GM19238 (cell line): ENCODE results near the gene TUBGCP6.

Experiments
- DNase-seq: peaks from one replicate; pipeline ENCODE4 v3.0.0; 2011; ENCODE audit warnings: low spot score; ENCODE audit not compliant: insufficient read length

TUBGCP6 gene, protein sequence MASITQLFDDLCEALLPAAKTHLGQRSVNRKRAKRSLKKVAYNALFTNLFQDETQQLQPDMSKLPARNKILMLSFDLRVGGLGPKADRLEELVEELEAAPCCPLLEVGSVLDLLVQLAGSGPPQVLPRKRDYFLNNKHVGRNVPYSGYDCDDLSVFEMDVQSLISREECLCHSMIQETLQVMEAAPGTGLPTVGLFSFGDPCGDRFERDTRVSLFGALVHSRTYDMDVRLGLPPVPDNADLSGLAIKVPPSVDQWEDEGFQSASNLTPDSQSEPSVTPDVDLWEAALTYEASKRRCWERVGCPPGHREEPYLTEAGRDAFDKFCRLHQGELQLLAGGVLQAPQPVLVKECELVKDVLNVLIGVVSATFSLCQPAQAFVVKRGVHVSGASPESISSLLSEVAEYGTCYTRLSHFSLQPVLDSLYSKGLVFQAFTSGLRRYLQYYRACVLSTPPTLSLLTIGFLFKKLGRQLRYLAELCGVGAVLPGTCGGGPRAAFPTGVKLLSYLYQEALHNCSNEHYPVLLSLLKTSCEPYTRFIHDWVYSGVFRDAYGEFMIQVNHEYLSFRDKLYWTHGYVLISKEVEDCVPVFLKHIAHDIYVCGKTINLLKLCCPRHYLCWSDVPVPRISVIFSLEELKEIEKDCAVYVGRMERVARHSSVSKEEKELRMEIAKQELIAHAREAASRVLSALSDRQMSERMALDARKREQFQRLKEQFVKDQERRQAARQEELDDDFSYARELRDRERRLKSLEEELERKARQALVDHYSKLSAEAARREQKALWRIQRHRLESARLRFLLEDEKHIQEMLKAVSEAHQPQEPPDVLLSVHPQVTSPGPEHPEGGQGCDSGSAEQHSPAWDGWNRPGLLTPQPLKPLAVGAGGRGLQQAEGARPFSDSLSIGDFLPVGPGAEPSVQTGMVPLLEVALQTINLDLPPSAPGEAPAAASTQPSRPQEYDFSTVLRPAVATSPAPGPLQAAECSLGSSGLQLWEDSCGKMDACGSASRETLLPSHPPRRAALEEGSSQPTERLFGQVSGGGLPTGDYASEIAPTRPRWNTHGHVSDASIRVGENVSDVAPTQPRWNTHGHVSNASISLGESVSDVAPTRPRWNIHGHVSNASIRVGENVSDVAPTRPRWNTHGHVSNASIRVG (N-terminal part only)

DNA sequence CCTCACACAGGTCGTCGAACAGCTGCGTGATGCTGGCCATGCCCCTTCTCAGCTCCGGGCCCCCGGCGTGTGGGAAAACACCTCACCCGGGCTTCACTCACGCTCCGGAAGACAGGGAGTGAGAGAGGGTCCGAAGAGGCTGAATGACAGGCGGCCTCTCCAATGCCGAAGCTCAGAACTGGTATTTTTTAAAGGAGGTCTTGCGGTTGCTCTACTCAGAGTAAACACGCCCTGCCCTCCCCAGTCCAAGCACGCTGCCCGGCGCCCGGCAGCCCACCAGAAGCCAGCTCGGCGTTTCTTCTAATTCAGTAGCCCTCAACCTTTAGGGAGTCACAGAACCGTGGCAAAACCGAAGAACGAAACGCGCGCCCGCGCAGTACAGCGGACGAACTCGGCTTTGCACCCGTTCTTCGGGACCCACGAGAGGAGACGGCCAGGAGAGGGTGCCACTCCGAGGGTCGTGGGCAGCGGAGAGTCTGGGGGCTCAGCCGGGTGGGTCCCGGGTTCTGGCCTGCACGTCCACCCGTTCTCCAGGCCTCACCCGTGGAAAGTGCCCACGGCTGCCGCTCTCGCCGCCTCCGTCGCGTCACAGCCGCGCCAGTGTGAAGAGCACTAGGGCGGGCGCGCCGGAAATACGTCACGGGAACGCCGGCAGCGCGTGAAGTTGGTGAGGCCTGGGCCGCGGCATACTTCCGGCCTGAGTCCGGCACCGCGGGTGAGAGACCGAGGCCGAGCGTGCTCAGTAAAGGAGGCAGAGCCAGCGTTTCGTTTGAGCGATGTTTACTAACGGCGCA is at the start of gene TUBGCP6:
TSS of gene TUBGCP6 (minus strand) at position 604 of the 794 bp plus-strand sequence. CDS start at position 40, 564 bp downstream.
- DNase-seq = peak; percentile 93

DNA sequence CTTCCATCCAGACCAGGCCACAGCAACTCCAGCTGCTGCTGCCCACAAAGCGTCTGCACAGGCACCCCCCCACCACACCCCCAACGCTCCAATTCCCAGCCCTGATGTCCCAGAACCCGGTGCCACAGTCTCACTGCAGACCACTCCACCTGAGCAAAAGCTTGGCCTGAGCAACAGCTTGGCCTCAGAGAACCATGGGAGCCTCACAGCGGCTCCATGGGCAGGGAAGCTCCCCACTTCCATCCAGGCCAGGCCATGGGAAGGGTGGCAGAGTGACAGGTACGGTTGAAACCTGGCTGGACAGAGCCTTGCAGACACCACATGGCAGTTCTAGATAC is 49.5 kb upstream of the TUBGCP6 start:
- DNase-seq = no peak

DNA sequence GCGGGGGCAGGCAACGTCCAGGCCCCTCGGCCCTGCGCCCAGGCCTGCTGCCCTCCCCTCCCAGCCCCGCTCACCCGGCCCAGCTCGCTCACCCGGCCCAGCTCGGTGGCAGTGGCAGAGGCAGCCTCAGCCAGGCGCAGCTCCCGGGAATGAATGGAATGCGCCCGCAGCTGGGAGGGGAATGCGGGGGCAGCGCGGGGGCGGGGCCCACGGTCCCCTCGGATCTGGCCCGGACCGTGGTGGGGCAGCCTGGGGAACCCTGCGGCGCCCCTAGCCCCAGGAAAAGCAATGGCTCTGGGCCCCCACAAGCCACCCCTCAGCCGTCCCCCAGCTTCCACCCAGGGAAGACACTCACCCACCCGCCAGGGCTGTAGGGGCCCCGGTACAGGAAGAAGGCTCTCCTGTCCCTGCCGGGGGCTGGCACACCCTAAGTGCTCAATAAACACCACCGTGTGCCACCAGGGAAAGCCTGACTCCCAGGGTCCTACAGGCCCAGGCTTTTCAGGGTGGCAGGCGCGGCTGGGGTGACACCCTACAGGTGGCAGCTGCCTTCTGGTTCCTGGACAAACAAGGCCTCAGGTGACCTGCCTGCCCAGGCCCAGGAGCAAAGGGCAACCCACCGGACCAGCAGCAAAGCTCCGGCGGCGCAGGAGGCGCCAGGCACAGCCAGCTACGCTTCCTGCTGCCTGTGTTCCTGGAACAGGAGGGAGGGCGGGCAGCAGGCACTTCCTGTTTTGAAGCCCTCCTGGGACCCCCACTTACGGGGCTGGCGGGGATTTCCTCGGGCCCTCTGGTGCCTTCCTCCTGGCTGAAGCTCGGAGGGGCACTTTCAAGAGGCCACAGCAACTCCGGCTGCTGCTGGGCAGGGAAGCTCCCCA is 48.9 kb upstream of the TUBGCP6 start:
- DNase-seq = no peak

DNA sequence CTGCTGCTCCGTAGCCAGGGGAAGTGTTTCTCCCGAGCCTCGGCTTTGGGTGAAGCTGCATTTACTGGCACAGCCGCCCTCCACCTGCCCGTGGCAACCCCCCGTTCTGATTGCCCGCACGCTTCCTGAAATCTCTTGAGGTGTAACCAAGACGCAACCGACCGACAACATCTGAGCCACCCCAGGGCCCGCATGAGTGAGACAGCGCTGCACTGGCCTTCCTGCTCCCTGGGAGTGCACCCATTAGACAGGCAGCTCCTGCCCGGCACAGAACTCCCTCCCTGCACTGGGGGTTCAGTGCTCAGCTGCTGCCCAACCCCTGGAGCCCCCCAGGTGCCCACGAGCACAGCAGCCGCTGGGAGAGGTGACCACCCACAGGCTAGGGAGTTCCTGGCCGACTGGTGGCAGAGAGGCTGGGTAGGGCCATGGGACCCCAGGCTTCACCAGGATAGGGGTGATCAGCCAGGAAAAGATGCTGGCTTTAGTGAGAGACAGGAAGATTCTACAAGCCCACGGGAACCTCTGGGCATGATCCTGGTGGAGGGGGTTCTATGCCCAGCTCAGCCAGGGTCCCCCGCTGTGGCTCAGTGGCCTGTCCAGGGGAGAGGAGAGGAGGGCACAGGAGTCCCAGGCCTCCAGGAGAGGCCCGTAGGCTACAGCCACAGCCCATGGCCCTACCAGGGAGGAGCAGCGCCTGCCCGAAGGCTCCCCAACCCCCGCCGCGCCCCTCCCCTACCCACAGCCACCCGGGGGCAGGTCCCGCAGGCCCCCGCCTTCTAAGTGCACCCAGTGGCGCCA is 48.0 kb upstream of the TUBGCP6 start:
- peak; percentile 57 for DNase-seq

DNA sequence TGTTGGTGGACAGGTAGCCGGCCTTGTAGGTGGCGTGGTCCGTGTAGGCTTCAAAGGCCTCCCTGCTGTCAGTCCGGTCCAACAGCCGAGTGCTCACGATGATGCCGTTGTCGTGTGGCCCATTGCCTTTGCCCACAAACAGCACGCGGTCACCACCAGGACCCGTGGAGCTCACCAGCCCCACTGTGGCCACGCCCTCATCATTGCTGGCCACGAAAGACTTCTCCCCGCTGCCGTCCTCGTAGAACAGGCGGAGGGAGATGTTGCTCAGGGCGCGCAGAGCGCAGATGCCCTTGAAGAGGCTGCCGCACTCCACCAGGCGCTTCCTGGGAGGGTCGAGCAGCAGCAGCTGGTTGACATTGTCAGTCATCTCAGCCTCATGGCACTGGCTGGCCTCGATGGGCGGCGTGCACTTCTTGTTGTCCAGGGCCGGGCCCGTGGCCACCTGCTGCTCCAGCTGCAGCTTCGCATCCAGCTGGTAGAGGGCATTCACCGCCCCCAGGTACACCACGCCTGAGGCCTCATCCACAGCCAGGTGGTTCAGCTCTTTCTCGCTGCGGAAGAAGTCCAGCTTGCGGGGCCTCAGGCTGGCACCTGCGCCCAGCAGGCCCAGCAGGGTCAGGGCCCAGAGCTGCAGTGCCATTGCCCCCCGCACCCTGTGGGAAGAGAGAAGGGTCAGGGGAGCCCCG is 45.3 kb upstream of the TUBGCP6 start:
- DNase-seq = no peak

DNA sequence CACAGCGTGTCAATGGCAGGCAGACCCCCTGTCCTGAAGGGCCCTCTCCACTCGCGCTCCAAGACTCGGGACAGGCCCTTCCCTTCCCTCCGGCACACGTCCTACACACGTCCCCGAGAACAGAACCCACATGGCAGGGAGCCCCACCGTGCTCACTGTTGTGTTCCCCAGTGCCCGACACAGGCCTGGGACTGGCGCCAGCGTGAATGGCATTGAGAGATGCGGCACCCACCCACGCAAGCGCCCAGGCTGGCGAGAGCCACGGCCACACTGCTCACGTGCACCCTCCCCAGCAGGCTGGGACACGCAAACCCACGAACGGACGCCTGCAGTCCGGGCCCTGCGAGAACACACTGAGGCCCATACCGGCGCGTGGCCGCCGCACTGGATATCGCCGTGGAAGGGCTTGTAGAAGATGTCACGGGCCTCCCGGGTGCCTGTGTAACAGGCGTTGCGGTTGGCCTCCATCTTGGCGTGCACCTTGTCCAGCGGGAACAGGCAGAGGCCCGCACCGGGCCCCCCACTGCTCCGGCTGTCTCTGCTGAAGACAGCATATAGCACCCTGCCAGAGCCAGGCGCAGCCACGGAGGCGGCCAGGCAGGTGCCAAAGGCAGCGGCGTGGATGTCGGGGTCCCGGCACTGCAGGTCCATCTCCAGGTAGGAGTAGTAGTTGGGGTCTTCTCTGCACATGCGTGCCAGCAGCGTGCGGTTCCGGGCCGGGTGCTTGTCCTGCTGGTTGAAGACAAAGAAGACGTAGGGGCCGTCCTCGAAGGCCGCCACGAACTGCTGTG is 44.5 kb upstream of the TUBGCP6 start:
- no peak for DNase-seq

DNA sequence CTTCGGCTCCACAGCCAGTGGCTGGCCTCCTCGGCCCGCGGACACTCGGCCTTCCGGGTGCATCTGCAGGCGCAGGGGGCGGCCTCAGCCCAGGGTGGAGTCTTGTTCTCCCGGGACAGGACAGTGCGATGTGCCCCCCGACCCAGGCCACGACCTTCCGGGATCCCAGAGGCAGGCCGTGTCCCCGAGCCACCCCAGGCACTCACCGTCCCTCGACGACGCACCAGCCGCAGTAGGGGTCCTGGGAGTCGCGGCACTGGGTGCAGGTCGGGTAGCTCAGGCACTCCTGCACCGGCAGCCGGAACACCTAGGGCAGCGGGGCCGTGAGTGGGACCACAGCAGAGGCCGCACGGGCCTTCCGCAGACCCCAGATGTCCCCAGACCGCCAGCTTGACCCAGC is 42.9 kb upstream of the TUBGCP6 start:
- no peak for DNase-seq

DNA sequence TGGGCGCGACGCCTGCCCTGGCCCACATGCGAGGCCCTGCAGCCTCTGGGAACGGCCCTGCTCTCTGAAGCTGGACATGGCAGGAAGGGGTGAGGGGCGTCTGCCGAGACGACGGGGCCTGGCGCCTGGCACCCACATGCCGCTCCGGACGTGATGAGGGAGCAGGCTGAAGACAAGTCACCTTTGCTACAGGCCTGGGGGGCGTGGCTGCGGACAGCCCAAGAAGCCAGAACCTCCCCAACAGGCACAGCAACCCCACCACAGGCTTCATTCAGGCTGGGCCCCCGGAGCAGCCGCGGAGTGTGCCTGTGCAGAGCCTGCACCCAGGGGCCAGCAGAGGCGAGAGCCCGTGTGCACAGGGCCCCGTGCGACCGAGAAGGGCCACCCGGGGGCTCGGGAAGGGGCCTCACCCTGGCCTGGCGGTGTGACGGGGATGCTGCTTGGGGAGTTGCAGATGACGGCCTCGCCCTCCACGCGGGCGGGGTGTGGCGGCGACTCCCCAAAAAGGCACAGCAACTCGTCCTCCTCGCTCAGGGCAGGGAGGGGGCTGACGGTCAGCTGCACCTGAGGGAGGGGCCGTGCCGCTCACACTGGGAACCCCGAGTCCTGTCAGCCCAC is 42.0 kb upstream of the TUBGCP6 start:
- DNase-seq = no peak

DNA sequence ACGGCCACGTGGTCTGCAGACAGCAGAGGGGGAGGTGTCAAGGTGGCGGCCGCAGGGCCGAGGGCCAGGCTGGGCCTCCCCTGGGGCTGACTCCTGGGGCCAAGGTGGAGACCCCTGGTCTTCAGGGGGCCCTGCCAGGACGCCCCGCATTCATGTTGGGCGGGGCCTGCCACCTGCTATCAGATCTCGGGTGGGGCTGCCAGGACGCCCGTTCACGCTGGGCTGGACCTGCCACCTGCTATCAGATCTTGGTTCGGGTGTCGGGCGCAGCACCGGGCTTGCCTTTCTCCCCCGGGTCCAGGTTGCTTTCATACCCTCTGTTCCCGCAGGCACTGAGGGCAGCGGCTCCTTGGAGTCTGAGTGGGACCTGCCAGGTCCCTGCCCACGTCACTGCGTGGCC is 41.5 kb upstream of the TUBGCP6 start:
- DNase-seq = no peak

DNA sequence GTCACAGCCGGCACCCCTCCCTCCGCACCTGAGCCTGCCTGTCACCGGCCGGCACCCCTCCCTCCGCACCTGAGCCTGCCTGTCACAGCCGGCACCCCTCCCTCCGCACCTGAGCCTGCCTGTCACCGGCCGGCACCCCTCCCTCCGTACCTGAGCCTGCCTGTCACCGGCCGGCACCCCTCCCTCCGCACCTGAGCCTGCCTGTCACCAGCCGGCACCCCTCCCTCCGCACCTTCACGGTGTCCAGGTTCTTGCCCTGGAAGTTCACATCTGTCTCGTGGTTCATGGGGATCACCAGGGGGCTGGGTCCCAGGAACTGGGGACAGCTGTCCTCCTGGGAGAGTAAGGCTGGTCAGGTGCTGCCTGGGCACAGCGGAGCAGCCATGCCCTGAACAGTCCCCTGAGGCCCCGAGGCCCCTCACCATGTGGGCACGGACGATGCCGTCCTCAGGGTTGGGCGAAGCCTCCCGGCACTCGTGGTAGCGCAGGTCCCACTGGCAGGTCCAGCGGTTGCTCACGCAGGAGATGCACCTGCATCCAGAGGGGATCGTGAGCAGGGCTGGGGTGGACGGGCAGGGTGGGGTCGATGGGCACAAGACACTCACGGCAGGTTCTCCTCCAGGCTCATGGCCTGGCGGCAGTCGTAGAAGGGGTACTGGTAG is 40.9 kb upstream of the TUBGCP6 start:
- DNase-seq = no peak

DNA sequence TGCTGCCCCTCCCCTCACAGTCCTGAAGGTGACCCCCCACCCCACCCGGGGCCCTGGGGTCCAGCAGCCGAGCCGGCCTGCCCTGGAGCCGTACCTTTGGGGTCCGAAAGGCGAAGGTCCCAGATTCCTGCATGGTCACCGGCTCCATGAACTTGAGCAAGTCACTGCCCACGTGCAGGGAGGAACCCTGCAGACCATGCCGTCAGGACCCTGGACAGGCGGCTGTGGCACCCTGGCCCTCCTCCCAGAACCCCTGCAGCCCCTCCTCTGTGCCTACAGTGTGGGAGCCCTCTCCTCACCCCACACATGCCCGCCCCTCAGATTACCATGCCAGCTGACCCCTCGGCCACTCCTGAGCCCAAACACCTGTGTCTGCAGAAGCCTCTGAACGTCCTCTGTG is 39.7 kb upstream of the TUBGCP6 start:
- no peak for DNase-seq

DNA sequence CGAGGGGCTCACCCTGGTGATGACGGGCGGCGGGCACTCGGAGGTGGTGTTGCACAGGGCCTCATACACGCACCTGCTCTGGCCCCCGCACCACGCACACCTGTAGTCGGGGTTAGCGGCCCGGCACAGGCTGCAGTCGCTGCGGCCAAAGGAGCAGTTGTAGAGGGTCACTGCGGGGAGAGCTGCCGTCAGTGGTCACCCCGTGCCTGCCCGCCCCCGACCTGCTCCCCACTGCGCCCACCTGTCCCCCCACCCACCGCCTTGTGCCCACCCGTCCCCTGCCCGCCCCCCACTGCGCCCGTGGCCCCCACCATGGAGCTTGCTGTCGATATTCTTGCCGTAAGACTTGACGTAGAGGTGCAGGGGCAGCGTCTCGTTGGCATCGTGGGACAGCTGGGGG is 39.0 kb upstream of the TUBGCP6 start:
- no peak for DNase-seq

DNA sequence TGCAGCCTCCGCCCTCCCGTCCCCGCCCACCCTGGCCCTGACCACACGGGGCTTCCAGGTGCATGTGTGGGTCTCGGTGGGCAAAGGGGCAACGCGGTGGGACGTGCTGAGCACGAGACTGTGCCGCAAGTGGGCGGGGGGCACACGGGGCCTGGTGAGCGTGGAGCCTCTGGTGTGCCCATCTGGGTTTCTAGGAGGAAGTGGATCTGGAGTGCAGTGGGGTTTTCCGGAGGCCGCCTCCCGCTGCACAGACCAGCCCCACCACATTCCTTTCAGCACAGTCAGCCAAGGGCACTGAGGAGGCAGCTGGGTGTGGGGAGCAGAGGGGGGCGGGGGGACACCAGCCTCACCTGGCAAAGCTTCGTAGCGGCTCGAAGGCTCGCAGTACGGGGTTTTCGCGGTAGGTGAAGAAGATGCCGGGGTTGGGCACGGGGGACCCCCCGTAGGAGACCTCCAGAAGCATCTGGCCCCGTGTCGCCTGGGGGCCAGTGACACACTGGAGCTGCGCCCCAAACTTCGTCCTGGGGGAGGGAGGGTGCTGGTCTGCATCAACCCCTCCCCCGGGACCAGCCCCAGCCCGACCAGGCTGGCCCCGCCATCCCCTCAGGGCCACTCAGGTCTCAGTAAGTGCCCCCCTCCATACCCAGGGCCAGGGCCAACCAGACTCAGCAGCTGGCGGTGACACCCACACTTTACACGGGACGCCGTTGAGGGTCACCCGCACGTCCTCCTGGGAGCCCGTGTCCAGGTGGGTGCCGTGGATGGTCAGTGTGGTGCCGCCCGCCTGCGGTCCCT is 37.7 kb upstream of the TUBGCP6 start:
- DNase-seq = no peak

DNA sequence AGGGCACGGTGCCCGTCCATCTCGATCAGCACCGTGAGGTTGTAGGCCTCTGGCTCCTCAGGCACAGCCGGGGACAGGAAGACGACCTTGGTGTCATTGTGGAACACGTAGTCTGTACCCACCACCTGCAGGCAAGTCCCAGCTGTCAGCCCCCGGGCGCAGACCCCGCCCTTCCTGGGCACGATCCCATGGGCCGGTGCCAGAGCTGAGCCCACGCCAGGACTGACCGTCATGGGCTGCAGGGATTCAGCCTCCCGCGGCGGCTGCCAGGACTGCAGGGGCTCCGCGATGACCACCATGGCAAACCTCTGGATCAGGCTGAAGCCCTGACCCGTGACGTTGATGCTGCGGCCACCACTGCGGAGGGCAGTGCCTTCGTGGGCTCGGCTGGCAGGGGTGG is 37.1 kb upstream of the TUBGCP6 start:
- no peak for DNase-seq

DNA sequence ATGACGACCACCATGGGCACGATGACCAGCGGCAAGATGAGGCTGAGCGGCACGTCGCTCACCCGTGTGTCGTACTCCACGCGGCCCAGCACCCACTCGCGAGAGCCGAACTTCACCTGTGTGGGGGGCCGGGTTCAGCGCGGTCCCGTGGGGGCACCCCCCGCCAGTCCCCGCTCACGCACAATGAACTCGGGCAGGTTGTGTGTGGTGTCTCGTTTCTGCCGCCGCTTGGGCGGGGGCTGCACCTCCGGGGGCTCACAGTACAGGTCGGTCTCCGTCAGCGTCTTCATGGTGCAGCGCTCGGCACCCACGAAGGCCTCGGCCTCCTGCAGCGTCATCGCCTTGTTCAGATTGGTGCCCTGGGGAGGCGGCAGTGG is 36.5 kb upstream of the TUBGCP6 start:
- DNase-seq = no peak

DNA sequence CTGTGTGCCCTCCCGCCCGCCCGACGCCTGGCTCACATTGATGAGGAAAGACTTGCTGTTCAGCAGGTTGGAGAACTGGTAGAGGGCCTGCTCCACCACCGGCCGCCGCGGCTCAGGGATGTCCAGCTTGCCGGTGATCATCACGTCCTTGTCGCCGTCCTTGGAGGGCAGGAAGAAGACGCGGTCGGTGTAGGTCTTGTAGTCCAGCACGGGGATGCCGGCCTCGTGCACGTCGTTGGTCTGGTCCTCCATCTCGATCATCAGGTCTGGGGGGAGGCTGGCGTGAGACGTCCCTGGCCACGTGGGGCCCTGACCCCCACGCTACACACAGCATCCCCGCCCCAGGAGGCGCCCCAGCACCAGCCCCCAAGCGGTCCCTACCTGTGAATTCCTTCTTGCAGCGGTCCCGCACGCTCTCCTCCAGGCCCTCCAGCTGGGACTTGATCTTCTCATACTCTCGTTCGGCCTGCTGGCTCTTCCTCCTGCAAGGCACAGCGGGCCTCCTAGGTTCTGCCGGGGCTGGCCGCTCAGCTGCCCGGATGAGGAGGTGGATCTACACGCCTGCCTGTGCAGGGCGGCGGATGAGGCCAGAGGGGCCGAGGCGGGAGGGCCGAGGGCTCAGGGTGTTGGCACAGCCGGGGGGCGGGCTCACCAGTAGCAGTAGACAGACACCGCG is 36.0 kb upstream of the TUBGCP6 start:
- DNase-seq = no peak
